HG03575 (cell line): ENCODE results near the gene LHPP.
"Not testable (repeated sequence)": the region's sequence is repeated elsewhere in the genome, so short reads cannot be mapped to it uniquely, and the experiment has no call there.

Source experiments
- ATAC-seq: cut with Tn5 transposase; IDR thresholded peaks from one replicate; pipeline ENCODE4 v1.9.1; 2021; ENCODE audit not compliant: unreplicated experiment, insufficient number of reproducible peaks, low FRiP score; ENCODE audit errors: extremely low read depth

The LHPP gene

DNA sequence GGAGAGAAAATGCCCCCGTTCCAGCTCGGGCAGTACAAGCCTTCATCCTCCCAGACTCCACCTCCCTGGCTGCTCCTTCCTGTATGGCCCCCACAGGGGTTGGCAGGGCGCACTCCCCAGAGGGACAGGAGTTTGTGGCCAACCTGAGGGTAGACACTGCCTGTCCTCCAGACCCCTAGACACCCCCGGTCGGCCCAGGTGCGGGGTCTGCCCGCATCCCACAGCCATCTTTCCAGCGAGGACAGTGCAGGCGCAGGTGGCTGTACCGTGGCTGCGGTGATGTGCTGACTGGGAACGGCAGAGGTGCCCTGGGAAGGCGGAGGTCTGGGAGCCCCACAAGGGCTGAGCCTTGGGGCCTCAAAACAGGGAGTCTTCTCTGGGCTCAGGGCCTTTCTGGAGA, 81.5 kb downstream of the LHPP start:
- no peak for ATAC-seq

DNA sequence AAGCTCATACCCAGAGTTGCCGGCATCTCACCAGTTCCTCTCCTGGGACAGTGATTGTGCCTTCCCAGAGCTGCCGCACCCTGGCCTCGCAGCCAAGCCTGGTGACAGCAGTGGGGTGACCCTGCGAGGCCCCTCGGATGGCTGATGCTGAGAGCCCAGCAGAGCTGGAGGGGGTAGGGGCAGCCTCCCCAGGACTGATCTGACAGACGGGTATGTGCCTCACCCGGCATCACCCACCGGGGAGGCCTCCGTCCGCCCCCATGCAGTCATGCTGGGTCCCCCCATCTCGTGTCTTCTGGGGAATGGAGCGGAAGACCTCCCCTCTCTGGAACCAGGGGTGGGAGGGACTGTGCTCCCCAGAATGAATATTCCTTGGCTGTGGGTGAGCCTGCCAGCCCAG, 82.3 kb downstream of the LHPP start:
- no peak for ATAC-seq

DNA sequence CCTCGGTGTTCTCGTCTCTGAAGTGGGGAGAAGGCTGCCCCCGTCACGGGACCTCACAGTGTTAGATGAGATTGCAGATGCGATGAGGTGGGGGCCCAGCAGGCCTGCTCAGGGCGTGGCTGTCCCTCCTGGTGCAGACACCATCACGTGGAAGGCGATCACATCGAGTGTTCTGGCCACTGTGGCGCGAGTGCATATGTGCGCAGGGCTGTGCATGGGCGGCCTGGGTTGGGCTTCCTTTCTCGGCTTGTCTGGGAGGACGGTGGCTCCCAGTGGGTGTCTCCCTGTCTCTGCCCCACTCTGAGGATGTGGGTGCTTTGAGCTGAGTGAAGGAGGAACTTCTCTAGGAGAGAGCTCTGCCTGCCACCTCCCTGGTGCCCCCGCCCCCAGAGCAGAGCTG, 83.1 kb downstream of the LHPP start:
- no peak for ATAC-seq

DNA sequence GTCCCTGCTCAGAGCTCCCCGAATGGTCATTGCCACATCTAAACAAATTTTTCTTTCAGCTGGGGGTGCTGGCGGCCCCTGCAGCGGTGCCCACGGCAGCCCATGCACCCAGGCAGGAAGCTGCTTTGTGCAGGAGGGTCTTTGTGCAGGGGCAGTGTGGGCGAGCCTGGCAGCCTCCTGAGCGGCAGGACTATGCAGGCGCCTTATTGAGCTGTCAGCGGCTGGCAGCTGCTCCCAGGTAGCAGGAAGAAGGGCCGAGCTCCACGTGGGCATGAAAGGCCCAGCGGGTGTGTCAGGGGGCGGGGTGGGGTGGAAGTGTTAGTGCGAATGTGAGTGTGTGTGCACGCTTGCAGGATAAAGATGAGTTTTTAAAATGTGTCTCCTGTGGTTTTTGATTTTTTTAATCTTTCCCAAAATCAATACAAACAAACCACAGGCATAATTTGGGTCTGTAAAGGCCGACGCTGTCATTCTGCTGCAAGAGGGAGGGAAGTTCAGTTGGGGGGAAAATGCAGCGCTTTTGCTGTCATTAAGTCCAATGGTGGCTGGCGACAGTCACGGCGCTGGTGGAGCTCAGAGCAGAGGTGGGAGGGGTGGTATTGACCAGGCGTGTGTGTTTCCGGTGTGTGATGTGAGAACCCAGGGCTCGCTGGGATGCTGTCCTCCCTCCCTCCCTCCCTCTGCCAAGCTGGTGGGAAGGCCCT, 83.9 kb downstream of the LHPP start:
- no peak for ATAC-seq

DNA sequence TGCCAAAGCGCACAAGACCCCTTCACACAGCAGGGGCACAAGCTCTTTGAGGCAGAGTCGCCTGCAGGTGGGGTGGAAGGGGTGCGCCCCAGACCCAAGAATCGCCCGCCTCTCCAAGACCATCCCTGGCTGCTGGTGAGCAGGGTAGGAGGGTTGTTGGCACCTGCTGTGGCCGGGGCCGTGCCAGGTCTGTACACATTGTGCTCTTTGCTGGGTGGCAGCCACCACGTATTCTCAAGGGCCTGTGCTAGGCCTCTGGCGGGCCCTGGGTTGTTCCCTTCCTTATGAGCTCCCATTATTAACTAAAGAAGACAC, 84.4 kb downstream of the LHPP start:
- ATAC-seq, result no peak

DNA sequence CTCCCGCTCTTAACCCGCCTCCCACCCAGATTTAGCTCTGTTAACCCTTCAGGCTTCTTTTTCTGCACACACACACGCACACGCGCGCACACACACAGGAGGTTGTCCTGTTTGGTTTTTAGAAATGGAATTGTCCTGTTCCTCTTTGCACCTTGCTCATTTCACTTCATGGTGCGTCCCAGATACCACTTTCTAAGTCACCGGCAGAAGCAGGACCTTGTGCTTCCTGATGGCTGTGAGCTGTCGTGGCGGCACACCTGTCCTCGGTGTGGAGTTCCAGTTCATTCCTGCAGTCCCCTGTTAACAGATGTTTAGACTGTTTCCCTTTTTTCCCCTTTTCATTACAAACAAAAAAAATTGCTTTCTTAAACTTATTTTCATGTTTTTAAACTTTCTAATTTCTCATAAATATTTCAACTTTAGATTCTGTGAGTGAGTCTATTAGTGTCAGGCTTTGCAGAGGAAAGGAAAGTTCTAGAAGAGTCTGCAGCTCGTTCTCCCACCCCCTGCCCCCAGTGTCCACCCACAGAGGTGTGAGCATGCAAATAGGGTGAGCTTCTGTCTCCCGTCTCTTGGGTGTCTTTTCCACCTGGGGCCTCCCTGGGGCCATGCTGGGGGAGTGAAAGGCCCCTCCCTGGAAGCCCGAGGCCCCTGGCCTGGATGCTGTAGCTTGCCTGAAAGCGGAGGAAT, 85.5 kb downstream of the LHPP start:
- ATAC-seq, result no peak

DNA sequence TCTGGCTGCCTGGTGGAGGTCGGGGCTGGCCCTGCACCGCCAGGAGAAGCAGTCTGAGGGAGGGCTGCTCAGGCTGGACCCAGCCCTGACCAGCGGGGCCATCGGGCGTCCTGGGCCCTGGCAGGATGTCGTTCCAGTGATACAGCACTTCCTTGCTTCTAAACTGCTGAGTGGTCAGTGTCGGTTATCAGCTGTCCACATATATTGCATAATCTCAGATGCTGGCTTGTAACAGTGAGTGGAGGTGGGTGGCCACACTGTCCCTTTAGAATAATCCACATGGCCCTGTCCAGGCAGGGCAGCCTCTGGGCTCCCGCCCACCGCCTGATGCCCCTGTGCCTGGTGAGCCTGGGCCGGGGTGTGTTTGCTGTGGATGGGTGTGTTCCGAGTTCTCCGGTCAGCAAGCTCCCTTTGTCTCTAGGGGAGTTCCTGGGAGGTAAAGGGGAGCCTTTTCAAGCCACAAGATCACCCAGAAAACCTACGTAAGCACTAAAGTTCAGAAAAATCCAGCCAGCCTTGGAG, 86.1 kb downstream of the LHPP start:
- ATAC-seq, result no peak

DNA sequence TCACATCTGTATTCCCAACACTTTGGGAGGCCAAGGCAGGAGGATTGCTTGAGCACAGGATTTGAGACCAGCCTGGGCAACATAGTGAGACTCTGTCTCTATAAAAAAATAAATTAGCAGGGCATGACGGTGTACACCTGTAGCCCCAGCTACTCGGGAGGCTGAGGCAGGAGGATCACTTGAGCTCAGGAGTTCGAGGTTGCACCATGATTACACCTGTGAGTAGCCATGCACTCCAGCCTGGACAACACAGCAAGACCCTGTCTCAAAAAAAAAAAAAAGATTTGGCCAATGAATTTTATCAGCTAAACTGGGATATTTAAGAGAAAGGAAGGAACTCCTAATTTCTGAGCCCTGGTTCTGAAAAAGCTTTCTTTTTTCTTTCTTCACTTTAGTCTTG, 87.5 kb downstream of the LHPP start:
- not testable (repeated sequence) for ATAC-seq

DNA sequence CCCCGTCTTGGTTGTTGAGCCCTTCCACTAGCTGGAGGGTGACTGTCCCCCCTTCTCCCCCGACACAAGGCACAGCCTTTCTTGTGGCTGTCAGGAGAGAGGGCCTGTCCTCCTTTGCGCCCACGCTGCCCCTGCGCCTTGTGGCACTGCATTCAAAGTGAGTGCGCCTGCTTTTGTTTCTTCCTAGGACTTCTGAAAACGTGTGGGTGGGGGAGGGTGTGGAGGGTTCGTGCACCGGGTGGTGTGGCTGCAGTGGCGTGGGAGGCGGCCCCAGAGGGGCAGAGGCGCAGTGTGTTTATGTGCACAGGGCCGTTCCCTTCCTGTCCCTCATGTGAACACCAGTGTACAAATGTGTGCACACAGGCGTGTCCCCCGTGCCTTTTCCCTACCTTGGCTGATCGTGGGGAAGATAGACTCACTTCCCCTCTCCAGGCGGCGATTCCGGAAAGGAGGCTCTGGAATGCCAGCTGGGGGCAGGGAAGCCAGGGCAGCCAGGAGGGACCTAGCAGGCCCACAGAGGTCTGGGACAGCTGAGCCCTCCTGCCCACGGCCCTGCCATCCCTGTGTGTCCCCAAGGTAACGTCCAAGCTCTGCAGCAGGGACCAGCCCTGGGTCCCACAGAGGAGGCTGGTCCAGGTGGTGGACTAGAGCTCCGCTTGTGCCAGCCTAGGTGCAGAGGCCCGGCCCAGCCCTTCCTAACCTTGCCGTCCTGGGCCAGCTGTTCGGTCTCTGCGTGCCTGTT, 88.8 kb downstream of the LHPP start:
- ATAC-seq, result no peak

DNA sequence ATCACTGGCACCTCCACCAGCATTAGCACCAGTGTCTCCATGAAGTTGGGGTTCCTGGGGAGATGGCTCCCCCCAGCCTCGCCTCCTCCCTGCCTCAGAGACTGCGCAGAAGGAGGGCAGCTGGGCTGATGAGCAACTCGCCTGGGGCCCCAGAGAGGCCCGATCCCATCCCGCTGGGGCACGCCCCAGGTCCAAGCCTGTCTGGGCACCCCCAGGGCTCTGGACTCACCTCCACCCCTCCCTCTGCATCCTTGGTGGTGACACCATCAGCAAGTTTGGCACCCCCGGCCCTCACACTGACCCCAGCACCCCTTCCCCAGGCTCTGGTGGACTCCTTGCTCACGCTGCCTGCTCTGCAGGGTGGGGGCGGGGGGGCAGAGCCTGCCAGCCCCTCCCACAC, 89.5 kb downstream of the LHPP start:
- no peak for ATAC-seq

DNA sequence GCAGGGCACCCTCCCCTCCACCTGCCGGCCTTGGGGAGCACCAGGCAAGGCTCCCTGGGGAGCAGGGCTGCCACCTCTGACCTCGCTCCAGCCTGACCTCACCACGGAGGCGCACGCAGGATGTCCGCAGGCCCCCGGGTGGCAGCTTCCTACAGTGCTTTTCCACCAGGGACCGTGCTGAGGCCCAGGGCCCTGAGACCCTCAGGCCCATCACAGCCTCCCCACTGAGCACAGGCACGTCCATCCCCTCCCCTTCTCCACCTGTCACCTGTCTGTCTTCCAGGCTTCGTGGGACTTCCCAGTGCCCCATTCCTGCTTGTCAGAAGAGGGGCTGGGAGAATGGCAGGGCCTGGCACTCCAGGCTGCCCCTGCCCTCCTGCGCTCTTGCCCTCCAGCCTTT, 90.1 kb downstream of the LHPP start:
- no peak for ATAC-seq

DNA sequence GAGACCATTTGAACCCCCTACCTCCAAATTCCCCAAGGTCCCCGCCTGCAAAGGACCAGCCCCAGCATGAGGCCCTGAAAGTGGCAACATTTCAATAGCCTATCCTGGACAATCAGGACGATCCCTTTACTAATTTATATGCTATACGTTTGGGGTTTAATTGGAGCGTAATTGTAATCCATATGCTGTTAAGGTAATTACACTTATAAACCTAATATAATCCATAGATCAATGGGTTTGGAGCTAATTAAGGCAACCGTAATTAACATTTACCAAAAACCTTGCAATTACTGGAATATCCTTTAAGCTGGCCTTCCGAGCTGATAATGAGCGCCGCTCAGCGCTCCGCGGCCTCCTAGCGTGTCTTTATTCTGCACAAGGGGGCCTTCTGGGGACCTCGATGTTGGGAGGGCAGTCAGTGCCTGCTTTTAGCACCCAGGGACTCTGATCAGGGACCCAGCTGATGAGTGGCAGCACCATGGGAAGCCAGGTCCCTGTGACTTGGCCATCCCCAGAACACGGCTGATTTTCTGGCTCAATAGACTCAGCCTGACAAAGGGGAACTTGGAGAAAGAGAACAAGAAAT, 91.2 kb downstream of the LHPP start:
- ATAC-seq, result no peak

DNA sequence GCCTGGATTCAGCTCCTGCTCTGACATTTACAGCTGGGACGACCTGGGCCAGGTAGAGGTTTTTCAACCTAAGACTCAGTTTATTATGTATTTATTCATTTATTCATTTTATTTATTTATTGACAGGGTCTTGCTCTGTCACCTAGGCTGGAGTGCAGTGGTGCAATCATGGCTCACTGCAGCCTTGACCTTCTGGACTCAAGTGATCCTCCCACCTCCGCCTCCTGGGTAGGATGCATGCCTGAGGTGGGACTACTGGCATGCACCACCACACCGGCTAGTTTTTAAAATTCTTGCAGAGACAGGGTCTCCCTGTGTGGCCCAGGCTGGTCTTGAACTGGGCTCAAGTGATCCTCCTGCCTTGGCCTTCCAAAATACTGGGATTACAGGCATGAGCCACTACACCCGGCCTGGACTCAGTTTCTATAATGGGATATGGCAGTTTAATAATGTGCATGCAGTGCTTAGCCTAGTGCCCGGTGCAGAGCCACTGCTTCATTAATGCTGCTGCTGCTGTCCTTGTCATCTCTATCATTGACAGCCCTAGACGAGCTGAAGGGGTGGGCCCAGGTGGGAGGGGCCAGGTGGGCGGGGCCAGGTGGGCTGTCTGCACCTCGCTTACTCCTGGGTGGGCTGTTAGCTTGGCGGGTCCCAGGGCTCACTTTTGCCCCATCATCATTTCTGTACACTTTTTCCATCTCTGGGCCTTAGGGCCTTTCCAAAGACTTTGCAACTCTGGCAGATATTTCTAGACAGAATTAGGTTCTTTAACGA, 92.6 kb downstream of the LHPP start:
- no peak for ATAC-seq

DNA sequence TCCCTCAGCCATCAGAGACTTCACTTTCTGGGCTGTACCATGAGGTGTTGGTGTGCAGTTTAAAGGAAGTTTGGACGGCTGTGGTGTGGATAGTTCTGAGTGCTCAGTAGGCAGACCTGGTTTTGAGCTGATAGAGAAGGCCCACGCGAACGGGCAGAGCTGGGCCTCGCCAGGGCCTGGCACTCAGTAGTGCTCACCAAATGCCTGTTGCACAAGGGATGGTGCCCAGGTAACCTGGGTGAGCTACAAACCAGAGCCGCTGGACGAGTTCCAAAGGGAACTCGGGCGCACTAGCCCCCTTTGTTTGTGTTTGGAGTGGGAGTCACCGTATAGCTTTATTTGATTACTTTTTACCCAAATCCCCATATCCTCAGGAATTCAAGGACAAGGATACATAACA, 95.5 kb downstream of the LHPP start:
- ATAC-seq, result no peak

DNA sequence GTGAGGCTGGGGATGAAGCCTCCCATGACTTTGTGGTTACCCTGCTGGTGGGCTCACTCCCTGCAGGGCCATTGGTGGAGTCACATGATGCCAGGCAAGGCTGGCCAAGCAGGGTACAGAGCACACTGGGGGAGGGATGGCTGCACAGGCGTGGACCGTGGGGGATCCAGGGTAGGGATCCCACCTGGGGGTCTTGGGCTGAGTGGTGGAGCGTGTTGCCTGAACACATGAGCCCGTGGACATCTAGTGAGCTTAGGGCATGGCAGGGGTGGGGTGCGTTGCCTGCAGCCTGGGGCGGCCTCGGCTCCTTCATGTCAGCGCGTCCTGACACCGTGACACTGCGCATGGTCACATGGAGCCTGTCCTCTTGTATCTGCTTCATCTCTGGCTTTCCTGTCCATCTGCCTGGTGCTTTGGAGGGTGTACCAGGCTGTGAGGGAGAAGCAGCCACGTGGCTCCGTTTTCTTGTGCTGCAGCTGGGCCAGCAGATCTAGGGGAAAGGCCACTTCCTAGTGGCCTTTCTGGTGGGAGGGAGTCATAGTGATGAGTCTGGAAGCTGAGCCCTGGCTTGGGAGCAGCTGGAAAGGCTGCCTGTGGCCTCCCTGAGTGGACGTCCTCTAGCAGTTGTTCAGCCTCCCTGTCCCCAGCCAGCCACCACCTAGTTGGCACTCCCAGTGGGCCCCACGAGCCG, 96.2 kb downstream of the LHPP start:
- ATAC-seq, result no peak

DNA sequence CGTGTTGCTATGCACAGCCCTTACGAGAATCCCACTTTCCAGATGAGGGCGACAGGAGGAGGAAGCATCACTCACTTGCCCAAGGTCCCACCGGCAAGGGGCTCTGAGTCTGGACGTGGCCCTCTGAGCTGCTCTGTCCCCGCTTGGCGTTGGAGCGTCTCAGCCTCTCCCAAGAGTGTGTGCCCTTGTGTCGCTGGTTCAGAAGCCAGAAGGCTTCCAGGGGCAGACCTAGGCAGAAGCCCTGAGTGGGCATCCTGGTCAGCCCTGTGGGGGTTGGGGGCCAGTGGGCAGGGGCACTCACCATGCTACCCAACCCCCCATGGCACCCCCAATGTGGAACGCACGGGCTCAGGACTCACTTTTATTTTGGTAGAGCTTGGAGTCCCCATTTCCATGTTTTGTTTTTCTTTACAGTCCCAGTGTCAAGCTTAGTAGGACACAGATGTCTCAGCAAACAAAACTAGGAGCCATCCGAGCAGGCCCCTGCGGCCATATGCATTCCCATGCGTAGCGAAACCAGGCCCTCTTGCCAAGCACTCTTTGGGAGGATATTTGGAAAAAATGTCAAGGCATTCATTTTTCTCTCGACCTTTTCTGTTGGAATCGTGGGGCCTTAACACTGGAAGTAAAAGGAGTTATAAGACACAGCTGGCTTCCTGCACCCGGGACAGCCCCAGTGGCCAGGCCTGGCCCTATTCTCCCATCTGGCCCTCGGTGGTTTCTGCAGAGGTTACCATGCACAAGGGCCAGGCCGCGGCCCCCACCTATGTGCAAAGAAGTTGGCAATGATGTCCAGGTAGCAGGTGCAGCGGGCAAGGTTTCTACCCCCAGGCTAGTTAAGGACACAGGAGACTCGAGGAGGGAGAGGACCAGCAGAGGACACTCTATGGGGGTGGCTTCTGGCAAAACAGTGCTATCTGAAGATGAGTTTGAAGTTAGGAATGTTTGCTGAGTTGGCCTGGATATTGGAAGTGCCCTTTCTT, 97.0 kb downstream of the LHPP start:
- ATAC-seq, result no peak

DNA sequence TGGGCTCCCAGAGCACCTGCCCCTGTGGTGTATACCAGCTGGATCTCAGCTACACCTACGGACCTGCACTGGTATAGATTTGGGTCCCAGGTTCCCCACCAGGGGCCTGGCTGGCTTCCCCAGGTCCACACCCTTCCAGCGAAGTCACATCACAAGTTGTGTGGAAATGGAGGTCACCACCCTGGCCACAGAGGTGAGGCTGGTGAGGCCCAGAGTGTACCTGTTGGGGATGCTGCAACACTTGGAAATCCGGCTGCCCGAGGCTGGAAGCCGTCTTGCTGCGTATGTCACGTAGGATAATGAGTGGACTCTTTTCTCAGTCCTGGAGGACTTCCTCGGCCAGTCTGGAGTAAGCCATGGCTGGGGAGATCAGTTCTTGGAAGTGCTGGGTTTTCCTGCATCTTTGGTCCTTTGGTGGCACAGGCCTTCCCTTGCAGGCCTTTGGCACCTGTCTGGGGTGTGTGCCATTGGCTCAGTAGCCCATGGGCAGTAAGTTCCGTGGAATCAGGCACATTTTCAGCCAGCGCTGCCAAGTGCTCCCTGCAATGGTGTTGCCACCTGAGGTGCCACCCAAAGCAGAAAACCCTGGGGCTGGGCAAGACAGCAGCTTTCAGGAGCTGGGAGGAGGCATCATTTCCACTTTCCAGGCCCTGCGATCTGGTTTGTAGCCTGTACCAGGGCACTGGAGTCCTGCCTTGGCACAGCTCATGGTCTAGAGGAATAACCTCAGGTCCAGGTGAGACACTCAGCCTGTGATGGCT, 97.9 kb downstream of the LHPP start:
- no peak for ATAC-seq
